Keratinocyte (primary cell): Measurements from ENCODE around the gene VWC2L. TPM values are rescaled to one million over a fixed set of nuclear protein-coding genes. Genes with fewer than 3 reads are reported as not detected.

ENCODE experiments used
- DNase-seq: peaks from one replicate; pipeline ENCODE4 v3.0.0-alpha.2; 2011; ENCODE audit warnings: low read depth, missing footprints, low spot score
- FAIRE-seq: peaks from 2 replicates; lab custom pipeline; 2011; peaks lifted over from hg19 to GRCh38; lab: Jason Lieb, UNC
- H2AFZ ChIP-seq: 2 replicates; pipeline ENCODE4 v1.6.0; 2012; ENCODE audit warnings: low read length, control low read depth, inconsistent platforms; ENCODE audit not compliant: control insufficient read depth
- H3K27ac ChIP-seq: 2 replicates; pipeline ENCODE4 v1.5.1; 2011; ENCODE audit warnings: low read length; ENCODE audit not compliant: control insufficient read depth, insufficient read depth
- H3K27me3 ChIP-seq: 3 replicates; pipeline ENCODE4 v1.6.0; 2011; ENCODE audit warnings: low read length; ENCODE audit not compliant: control insufficient read depth, insufficient read depth; ENCODE audit errors: extremely low read depth
- H3K36me3 ChIP-seq, 2 experiments: 2 replicates in 1 of 2; 3 replicates in 1 of 2; pipeline ENCODE4 v1.5.1; 2011; ENCODE audit warnings: low read length in 2 of 2, mild to moderate bottlenecking in 1 of 2; ENCODE audit not compliant: control insufficient read depth in 2 of 2, insufficient read depth in 2 of 2; ENCODE audit errors: extremely low read depth in 1 of 2
- H3K4me1 ChIP-seq: 3 replicates; pipeline ENCODE4 v1.5.1; 2011; ENCODE audit warnings: low read length; ENCODE audit not compliant: control insufficient read depth, insufficient read depth; ENCODE audit errors: extremely low read depth
- H3K4me2 ChIP-seq: 3 replicates; pipeline ENCODE4 v1.6.0; 2011; ENCODE audit warnings: low read depth, low read length; ENCODE audit not compliant: control insufficient read depth, insufficient read depth; ENCODE audit errors: extremely low read depth
- H3K4me3 ChIP-seq, 3 experiments: fragments of 200-600 bp in 1 of 3; sonication (generic) in 1 of 3; 2 replicates in 2 of 3; 3 replicates in 1 of 3; pipeline ENCODE4 v1.5.1; 2011 to 2016; ENCODE audit warnings: low read length in 3 of 3, mild to moderate bottlenecking in 3 of 3, control low read depth in 2 of 3, inconsistent platforms in 1 of 3, low read depth in 1 of 3, mixed read lengths in 1 of 3, mixed run types in 1 of 3, moderate library complexity in 1 of 3; ENCODE audit not compliant: control insufficient read depth in 2 of 3, insufficient read depth in 2 of 3; ENCODE audit errors: extremely low read depth in 1 of 3
- H3K79me2 ChIP-seq: 2 replicates; pipeline ENCODE4 v1.6.0; 2012; ENCODE audit warnings: low read length; ENCODE audit not compliant: control insufficient read depth, insufficient read depth
- H3K9ac ChIP-seq: 3 replicates; pipeline ENCODE4 v1.6.0; 2011; ENCODE audit warnings: low read length; ENCODE audit not compliant: control insufficient read depth, insufficient read depth; ENCODE audit errors: extremely low read depth
- H3K9me1 ChIP-seq: 3 replicates; pipeline ENCODE4 v1.6.0; 2011; ENCODE audit warnings: low read length; ENCODE audit not compliant: control insufficient read depth, insufficient read depth; ENCODE audit errors: extremely low read depth
- H3K9me3 ChIP-seq: 2 replicates; pipeline ENCODE4 v1.5.1; 2012; ENCODE audit warnings: low read depth, low read length; ENCODE audit not compliant: control insufficient read depth
- H4K20me1 ChIP-seq: 3 replicates; pipeline ENCODE4 v1.6.0; 2011; ENCODE audit warnings: low read length; ENCODE audit not compliant: control insufficient read depth, insufficient read depth; ENCODE audit errors: extremely low read depth
- CTCF ChIP-seq, 3 experiments: IDR thresholded peaks in 1 of 3; conservative IDR thresholded peaks in 1 of 3; optimal IDR thresholded peaks in 1 of 3; 2 replicates in 2 of 3; 3 replicates in 1 of 3; pipeline versions ENCODE3 to v1.5.1; 2011; ENCODE audit warnings: low read length in 3 of 3, mild to moderate bottlenecking in 3 of 3, moderate library complexity in 2 of 3, control low read depth in 1 of 3, inconsistent platforms in 1 of 3; ENCODE audit not compliant: insufficient read depth in 2 of 3; ENCODE audit errors: extremely low read depth in 1 of 3
- EZH2 ChIP-seq: IDR thresholded peaks from one replicate; pipeline ENCODE4 v1.6.1; 2012; ENCODE audit warnings: inconsistent platforms, mild to moderate bottlenecking, low read length, moderate library complexity
- dilution Hi-C: fragments of 300-500 bp; cut with MboI; formaldehyde crosslinking; loops from one replicate; pipeline ENCODE4 v1.7.0; 2020; ENCODE audit warnings: low sequenced_read_pairs; ENCODE audit not compliant: extremely low pct_ligation_motif_present
- polyA plus RNA-seq, 5 experiments: library from polyadenylated mRNA; depleted of rRNA in 3 of 5; stranded (reverse) in 3 of 5; stranded (forward) in 1 of 5; unstranded in 1 of 5; fragments of >200 nt; gene quantifications; 1 replicate in 1 of 5; 2 replicates in 3 of 5; 3 replicates in 1 of 5; pipeline versions ENCODE4 v1.2.1 to v1.2.3, GENCODE V29; 2011 to 2012; ENCODE audit warnings: missing spikeins in 2 of 5, low read depth in 1 of 5, low replicate concordance in 1 of 5

The VWC2L gene
- polyA plus RNA-seq, 1 donor (not counting 4 experiments of a cell fraction or from before 2014, with no cell fraction given), result not detected

- FAIRE-seq (no peak), DNase-seq (no peak)
- Histone ChIP-seq H4K20me1 (no peaks in the 10 kb centered on the region), H3K27ac (no peak overlapping the region), H3K9me1 (no peaks in the 10 kb centered on the region), H3K79me2 (no peaks in the 10 kb centered on the region), H3K4me1 (peaks cover 3% of the 10 kb centered on the region), H3K4me2 (no peak overlapping the region), H3K36me3 (no peaks in the 10 kb centered on the region), H3K9ac (no peak overlapping the region), H3K27me3 (no peaks in the 10 kb centered on the region), H2AFZ (no peak overlapping the region), H3K4me3 (no peak overlapping the region), H3K9me3 (no peaks in the 10 kb centered on the region)
- TF ChIP-seq EZH2, result no peak
- dilution Hi-C loops, result no loop called here
Observed at GRCh38 chr2:214537929-214538328, 127.1 kb downstream of the VWC2L start.

- FAIRE-seq (no peak), DNase-seq (no peak)
- TF ChIP-seq CTCF (optimal IDR thresholded peaks at IDR 0.05 in 1 of 3, IDR thresholded peaks at IDR 0.05 in 1 of 3, conservative IDR thresholded peaks at IDR 0.05 in 1 of 3; ENCODE audit: extremely low read depth in 1 of 3, insufficient read depth in 2 of 3, low read length in 3 of 3) (no peak), EZH2 (no peak)
- H3K4me3 ChIP-seq, result no peak overlapping the region
- H3K27me3 ChIP-seq, result no peaks in the 10 kb centered on the region
- H3K27ac ChIP-seq, result no peak overlapping the region
- H3K36me3 ChIP-seq, result no peaks in the 10 kb centered on the region
- no peak overlapping the region for H3K9ac ChIP-seq
- no peak overlapping the region for H2AFZ ChIP-seq
- no peaks in the 10 kb centered on the region for H3K9me3 ChIP-seq
- no peaks in the 10 kb centered on the region for H3K9me1 ChIP-seq
- no peaks in the 10 kb centered on the region for H4K20me1 ChIP-seq
- no peaks in the 10 kb centered on the region for H3K79me2 ChIP-seq
- no peak overlapping the region for H3K4me2 ChIP-seq
- dilution Hi-C loops, result no loop called here
- H3K4me1 ChIP-seq, result peaks cover 23% of the 10 kb centered on the region
Observed at GRCh38 chr2:214542295-214542694, 131.4 kb downstream of the VWC2L start.

GRCh38 chr2:214542866-214543265, 132.0 kb downstream of the VWC2L start:
- Histone ChIP-seq H3K79me2 (no peaks in the 10 kb centered on the region), H3K36me3 (no peaks in the 10 kb centered on the region), H2AFZ (no peak overlapping the region), H3K4me1 (peaks cover 23% of the 10 kb centered on the region), H4K20me1 (no peaks in the 10 kb centered on the region), H3K4me2 (peak overlapping the region; percentile 13), H3K9me1 (no peaks in the 10 kb centered on the region), H3K4me3 (no peak overlapping the region), H3K9me3 (no peaks in the 10 kb centered on the region), H3K27ac (no peak overlapping the region), H3K27me3 (no peaks in the 10 kb centered on the region), H3K9ac (no peak overlapping the region)
- dilution Hi-C loops, result no loop called here
- no peak for FAIRE-seq
- no peak for DNase-seq
- no peak for TF ChIP-seq EZH2
- TF ChIP-seq CTCF (optimal IDR thresholded peaks at IDR 0.05 in 1 of 3, IDR thresholded peaks at IDR 0.05 in 1 of 3, conservative IDR thresholded peaks at IDR 0.05 in 1 of 3; ENCODE audit: extremely low read depth in 1 of 3, insufficient read depth in 2 of 3, low read length in 3 of 3), result no peak
